HL-60/S4 treated with retinoic acid at 250 ng/mL for 4 days and 3 days (cell line): Measurements from ENCODE around the gene SPATS1.

ENCODE experiments used
- in situ Hi-C: fragments of 300-500 bp; cut with MboI; formaldehyde crosslinking; loops from 2 replicates; pipeline ENCODE4 v1.7.0; 2022; ENCODE audit warnings: low sequenced_read_pairs

The SPATS1 gene

DNA sequence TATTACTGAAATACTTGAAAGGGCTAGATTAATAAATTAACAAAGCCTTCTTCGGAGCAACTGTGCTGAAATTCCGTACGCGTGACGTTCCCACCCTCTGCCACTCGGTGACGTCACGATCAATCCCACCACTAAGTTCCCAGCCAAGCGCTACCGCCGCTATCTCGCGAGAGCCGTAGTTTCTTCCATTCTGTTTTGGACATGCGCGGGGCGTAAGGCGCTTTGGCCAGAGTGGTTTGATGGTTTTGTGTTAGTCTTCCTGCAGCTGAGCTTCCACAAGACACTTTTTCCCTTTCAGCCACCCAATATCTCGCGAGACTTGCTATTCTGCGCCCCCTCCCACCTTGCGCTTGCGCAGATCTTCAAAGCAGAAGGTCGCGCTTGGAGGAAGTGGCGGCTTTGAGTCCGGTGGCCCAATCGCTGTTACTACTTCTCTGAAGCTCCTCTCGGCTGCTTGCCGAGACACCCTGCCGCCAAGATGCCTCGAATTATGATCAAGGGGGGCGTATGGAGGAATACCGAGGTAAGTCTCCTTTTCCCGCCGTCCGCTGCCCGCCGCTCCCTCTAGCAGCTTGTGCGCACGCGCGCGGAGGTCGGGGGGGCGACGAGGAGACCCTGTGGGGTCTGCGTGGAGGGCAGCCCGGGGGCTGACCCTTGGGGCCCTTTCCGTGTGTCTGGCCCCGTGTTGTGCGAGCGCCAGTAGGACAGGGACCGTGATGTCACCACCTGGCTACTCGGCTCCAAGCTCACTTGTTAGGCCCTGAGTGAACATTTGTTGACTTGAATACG, 45.1 kb downstream of the SPATS1 start, which contains the start of gene CDC5L:
CDC5L (plus strand) TSS at position 361 of the 789 bp plus-strand sequence; CDS start at position 479, 118 bp downstream.
- in situ Hi-C loops = no loop called here

DNA sequence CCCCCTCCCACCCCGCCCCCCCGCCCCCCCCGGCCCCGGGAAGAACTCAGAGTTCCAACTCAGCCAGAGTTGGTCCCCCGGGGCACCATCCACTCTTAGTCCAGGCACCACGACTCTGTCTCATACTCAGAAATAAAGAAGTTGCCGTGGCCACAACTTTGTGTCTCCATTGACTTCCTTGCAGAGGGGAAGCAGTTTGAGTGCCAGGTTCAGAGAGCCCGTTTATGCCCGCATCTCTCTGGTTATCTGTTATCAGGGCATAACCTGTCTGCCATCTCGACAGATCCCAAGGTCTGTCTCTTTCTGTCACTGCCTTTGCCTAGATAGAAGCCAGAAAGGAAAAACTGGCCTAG, 45.7 kb downstream of the SPATS1 start:
- in situ Hi-C loops = no loop called here

GRCh38 chr6:44388887-44389286, 46.4 kb downstream of the SPATS1 start:
- in situ Hi-C loops = no loop called here

DNA sequence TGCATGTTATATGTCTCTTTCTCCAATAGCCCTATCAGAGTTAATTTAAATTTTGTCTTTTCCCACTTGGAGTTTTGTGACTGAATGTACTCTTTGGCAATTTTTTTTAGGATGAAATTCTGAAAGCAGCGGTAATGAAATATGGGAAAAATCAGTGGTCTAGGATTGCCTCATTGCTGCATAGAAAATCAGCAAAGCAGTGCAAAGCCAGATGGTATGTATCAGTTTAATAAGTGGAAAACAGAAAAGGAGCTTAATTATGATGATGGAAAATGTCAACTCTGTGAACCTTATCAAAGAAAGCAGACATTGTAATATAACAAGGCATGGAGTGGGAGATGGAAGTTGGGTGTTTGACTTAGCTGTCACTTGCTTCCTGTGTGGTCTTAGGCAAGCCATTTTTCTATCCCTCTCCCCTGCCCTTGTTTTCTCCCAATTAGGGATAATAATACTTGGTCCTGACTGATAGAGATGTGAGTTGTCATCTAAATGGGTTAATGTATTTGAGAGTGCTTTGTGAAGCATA, 47.8 kb downstream of the SPATS1 start:
- in situ Hi-C loops = no loop called here
